8988T (cell line): ENCODE data around the gene ZNF423.

ENCODE experiments used
- DNase-seq: peaks from one replicate; pipeline ENCODE4 v3.0.0; 2011

The ZNF423 gene

GRCh38 chr16:49869731-49870130, 13.8 kb upstream of the ZNF423 start:
- no peak for DNase-seq

GRCh38 chr16:49867796-49868668, 12.1 kb upstream of the ZNF423 start:
- DNase-seq: no peak

- no peak for DNase-seq
Measured at GRCh38 chr16:49867234-49867633, 11.3 kb upstream of the ZNF423 start.

GRCh38 chr16:49866595-49867071, 10.7 kb upstream of the ZNF423 start:
- no peak for DNase-seq

GRCh38 chr16:49862694-49863093, 6.8 kb upstream of the ZNF423 start:
- DNase-seq: no peak

GRCh38 chr16:49861299-49861698, 5.4 kb upstream of the ZNF423 start:
- DNase-seq: no peak

GRCh38 chr16:49860593-49860992, 4.7 kb upstream of the ZNF423 start:
- no peak for DNase-seq

GRCh38 chr16:49859125-49859811, 3.4 kb upstream of the ZNF423 start:
- no peak for DNase-seq

GRCh38 chr16:49858200-49859124, 2.5 kb upstream of the ZNF423 start:
- peak; percentile 76 for DNase-seq

GRCh38 chr16:49857423-49858181, 1.7 kb upstream of the ZNF423 start:
- peak; percentile 99 for DNase-seq

- DNase-seq: peak; percentile 98
Measured at GRCh38 chr16:49856672-49857330, 889 bp upstream of the ZNF423 start.

GRCh38 chr16:49855280-49855821, 561 bp downstream of the ZNF423 start:
- peak; percentile 88 for DNase-seq

GRCh38 chr16:49854796-49855203, 1.1 kb downstream of the ZNF423 start:
- DNase-seq: peak; percentile 85

GRCh38 chr16:49854188-49854795, 1.6 kb downstream of the ZNF423 start:
- no peak for DNase-seq

- DNase-seq: no peak
Measured at GRCh38 chr16:49852279-49852678, 3.6 kb downstream of the ZNF423 start.

- no peak for DNase-seq
Measured at GRCh38 chr16:49851468-49851787, 4.5 kb downstream of the ZNF423 start.

GRCh38 chr16:49850558-49851467, 5.1 kb downstream of the ZNF423 start:
- DNase-seq: no peak

GRCh38 chr16:49849754-49850108, 6.2 kb downstream of the ZNF423 start:
- no peak for DNase-seq

- no peak for DNase-seq
Measured at GRCh38 chr16:49849037-49849753, 6.7 kb downstream of the ZNF423 start.
